ENCODE measurements around the gene SLC9A3. TPM values are rescaled to one million over a fixed set of nuclear protein-coding genes. Genes with fewer than 3 reads are reported as not detected.

SLC9A3 gene
- total RNA-seq, 1 experiment from 2014 or later: 0.85 TPM

DNA sequence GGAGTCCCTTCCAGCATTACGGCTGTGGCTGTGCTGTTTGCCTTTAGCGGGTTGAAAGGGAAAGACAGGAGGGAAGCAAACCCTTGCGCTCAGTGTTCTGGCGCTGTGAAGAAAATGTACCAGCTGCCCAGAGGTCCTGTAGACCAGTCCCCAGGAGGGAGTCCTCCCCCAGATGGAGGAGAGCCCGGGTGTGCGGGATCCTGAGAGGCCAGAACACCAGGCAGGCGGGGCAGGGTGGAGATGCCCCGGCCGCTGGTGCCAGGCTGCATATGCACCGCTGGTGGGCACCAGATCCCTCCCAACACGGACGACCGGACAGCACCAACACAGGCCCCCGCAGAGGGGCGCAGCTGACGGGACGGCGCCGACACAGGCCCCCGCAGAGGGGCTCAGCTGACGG lies 37.2 kb upstream of the SLC9A3 start:
- no peak for DNase-seq
- H3K4ac ChIP-seq (ENCODE audit: low read depth, low read length): no peak overlapping the region
- no peak overlapping the region for H4K5ac ChIP-seq (ENCODE audit: insufficient read length, low read depth, low read length)
- H3K4me3 Mint-ChIP-seq: no peak overlapping the region
- H3K23ac ChIP-seq (ENCODE audit: insufficient read length, low read depth, low read length): no peak overlapping the region
- H2BK20ac ChIP-seq (ENCODE audit: low read depth, low read length, poor library complexity, severe bottlenecking): no peak overlapping the region
- no peaks in the 10 kb centered on the region for H3K27me3 ChIP-seq (ENCODE audit: insufficient read depth, low read length)
- H3K56ac ChIP-seq (ENCODE audit: insufficient read length, low read depth, low read length): no peak overlapping the region
- H2BK120ac ChIP-seq (ENCODE audit: low read depth, low read length, poor library complexity, severe bottlenecking): no peak overlapping the region
- H2BK12ac ChIP-seq (ENCODE audit: insufficient read length, low read depth, low read length): no peak overlapping the region
- no peaks in the 10 kb centered on the region for H3K9me3 Mint-ChIP-seq
- no peak overlapping the region for H3K4me2 ChIP-seq (ENCODE audit: insufficient read depth, insufficient read length, low read length)
- no peaks in the 10 kb centered on the region for H3K36me3 Mint-ChIP-seq (ENCODE audit: insufficient read depth in 1 of 3, low read depth in 3 of 3)
- no peak overlapping the region for H3K9ac ChIP-seq (ENCODE audit: extremely low read depth, insufficient read length, low read length)
- no peak overlapping the region for H3T11ph ChIP-seq (ENCODE audit: low read length)
- WGBS (ENCODE audit: extremely low coverage, insufficient read length, low lambda C conversion rate): no CpG with 5 or more reads among the region's 21 CpGs
- peaks cover 3% of the 10 kb centered on the region in 2 experiments; a peak in 1 of 4 replicates for H3K4me1 Mint-ChIP-seq
- H3K23me2 ChIP-seq (ENCODE audit: insufficient read length, low read depth, low read length, poor library complexity, severe bottlenecking): no peaks in the 10 kb centered on the region
- H4K20me1 ChIP-seq (ENCODE audit: control insufficient read depth, insufficient read depth, insufficient read length): no peaks in the 10 kb centered on the region
- H2AK5ac ChIP-seq (ENCODE audit: insufficient read length, low read length): no peak overlapping the region
- no peak overlapping the region for H2BK15ac ChIP-seq (ENCODE audit: low read depth, low read length)
- no peaks in the 10 kb centered on the region for H3K79me2 ChIP-seq (ENCODE audit: insufficient read depth, low read length)
- no peak overlapping the region for H4K8ac ChIP-seq (replicated peaks; ENCODE audit: insufficient read length, low read depth, low read length)
- H3K9me3 ChIP-seq (ENCODE audit: control insufficient read depth, low read depth, low read length): no peaks in the 10 kb centered on the region
- peaks cover 47% of the 10 kb centered on the region for H3K27me3 Mint-ChIP-seq (ENCODE audit: low read depth)
- TF ChIP-seq, protein P1, sequence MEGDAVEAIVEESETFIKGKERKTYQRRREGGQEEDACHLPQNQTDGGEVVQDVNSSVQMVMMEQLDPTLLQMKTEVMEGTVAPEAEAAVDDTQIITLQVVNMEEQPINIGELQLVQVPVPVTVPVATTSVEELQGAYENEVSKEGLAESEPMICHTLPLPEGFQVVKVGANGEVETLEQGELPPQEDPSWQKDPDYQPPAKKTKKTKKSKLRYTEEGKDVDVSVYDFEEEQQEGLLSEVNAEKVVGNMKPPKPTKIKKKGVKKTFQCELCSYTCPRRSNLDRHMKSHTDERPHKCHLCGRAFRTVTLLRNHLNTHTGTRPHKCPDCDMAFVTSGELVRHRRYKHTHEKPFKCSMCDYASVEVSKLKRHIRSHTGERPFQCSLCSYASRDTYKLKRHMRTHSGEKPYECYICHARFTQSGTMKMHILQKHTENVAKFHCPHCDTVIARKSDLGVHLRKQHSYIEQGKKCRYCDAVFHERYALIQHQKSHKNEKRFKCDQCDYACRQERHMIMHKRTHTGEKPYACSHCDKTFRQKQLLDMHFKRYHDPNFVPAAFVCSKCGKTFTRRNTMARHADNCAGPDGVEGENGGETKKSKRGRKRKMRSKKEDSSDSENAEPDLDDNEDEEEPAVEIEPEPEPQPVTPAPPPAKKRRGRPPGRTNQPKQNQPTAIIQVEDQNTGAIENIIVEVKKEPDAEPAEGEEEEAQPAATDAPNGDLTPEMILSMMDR (conservative IDR thresholded peaks at IDR 0.05): no peak
- H3K79me1 ChIP-seq (ENCODE audit: insufficient read depth, low read depth, low read length, poor library complexity, severe bottlenecking): no peaks in the 10 kb centered on the region
- H3K4me1 ChIP-seq (ENCODE audit: insufficient read depth, low read length): no peaks in the 10 kb centered on the region
- no peak overlapping the region for H2AFZ ChIP-seq (ENCODE audit: low read length)
- no peak overlapping the region for H3K18ac ChIP-seq (ENCODE audit: insufficient read length, low read depth, low read length)
- H3K14ac ChIP-seq (ENCODE audit: insufficient read depth, low read length): no peak overlapping the region
- H4K91ac ChIP-seq (ENCODE audit: insufficient read length, low read depth, low read length): no peak overlapping the region
- no peak overlapping the region for H3K27ac Mint-ChIP-seq
- H2BK5ac ChIP-seq (ENCODE audit: insufficient read length, low read length): no peak overlapping the region
- no peak overlapping the region for H3K27ac ChIP-seq (ENCODE audit: insufficient read length, low read depth, low read length)

All from H9 (cell line).